ENCODE measurements around the gene EP400. TPM values are rescaled to one million over a fixed set of nuclear protein-coding genes. Genes with fewer than 3 reads are reported as not detected.

The EP400 gene
- total and polyA plus RNA-seq, 12 donors, result 6.6 to 20.5 (median 18.9) TPM

- ATAC-seq (no peak), DNase-seq (no peak)
- intact Hi-C loops (cut with DNase I), result no loop called here
- peaks cover 0 to 36% (median 8%) of the 10 kb centered on the region in 9 donors for H3K36me3 ChIP-seq
- H3K4me3 ChIP-seq, result no peak overlapping the region
- no peaks in the 10 kb centered on the region for H3K9me3 ChIP-seq
- no peak overlapping the region for H3K27ac ChIP-seq
- H3K27me3 ChIP-seq, result no peaks in the 10 kb centered on the region
- H3K4me1 ChIP-seq, result peaks cover 12 to 42% (median 25%) of the 10 kb centered on the region in 9 donors
- 86 to 87% methylated on average over 4 of the region's 4 CpGs for WGBS, 2 donors
- TF ChIP-seq, protein P1, sequence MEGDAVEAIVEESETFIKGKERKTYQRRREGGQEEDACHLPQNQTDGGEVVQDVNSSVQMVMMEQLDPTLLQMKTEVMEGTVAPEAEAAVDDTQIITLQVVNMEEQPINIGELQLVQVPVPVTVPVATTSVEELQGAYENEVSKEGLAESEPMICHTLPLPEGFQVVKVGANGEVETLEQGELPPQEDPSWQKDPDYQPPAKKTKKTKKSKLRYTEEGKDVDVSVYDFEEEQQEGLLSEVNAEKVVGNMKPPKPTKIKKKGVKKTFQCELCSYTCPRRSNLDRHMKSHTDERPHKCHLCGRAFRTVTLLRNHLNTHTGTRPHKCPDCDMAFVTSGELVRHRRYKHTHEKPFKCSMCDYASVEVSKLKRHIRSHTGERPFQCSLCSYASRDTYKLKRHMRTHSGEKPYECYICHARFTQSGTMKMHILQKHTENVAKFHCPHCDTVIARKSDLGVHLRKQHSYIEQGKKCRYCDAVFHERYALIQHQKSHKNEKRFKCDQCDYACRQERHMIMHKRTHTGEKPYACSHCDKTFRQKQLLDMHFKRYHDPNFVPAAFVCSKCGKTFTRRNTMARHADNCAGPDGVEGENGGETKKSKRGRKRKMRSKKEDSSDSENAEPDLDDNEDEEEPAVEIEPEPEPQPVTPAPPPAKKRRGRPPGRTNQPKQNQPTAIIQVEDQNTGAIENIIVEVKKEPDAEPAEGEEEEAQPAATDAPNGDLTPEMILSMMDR (IDR thresholded peaks at IDR 0.05), result no peak
Measured at GRCh38 chr12:131963381-131963780, 13.6 kb downstream of the EP400 start.

- Histone ChIP-seq H3K4me1 (peaks cover 0 to 25% (median 13%) of the 10 kb centered on the region in 9 donors), H3K36me3 (peaks cover 0 to 33% (median 8%) of the 10 kb centered on the region in 9 donors), H3K4me3 (no peak overlapping the region), H3K27ac (no peak overlapping the region), H3K27me3 (no peaks in the 10 kb centered on the region), H3K9me3 (no peaks in the 10 kb centered on the region)
- 68 to 69% methylated on average over 2 of the region's 2 CpGs for WGBS, 2 donors
- intact Hi-C loops (cut with DNase I), result no loop called here
- TF ChIP-seq, protein P1 (IDR thresholded peaks at IDR 0.05), result no peak
- no peak for DNase-seq
- ATAC-seq, result no peak
Measured at GRCh38 chr12:131965073-131965472, 15.3 kb downstream of the EP400 start.

DNA sequence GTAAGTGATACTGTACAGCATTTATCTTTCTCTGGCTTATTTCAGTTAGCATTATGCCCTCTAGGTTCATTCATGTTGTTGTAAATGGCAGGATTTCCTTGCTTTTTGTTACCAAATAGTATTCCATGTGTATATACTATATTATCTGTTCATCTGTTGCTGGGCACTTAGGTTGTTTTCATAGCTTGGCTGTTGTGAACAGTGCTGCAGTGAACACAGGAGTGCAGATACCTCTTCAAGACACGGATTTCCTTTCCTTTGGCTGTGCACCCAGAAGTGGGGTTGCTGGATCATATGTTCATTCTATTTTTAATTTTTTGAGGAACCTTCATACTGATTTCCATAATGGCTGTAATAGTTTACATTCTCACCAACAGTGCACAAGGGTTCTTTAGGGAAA is 21.5 kb downstream of the EP400 start:
- no peak overlapping the region for H3K27ac ChIP-seq
- 31 to 36% methylated on average over 1 of the region's 1 CpG for WGBS, 2 donors
- H3K27me3 ChIP-seq, result no peaks in the 10 kb centered on the region
- DNase-seq (no peak), ATAC-seq (no peak)
- no peaks in the 10 kb centered on the region for H3K9me3 ChIP-seq
- intact Hi-C loops (cut with DNase I), result no loop called here
- TF ChIP-seq, protein P1 (IDR thresholded peaks at IDR 0.05), result no peak
- H3K4me1 ChIP-seq, result peaks cover 0 to 17% (median 9%) of the 10 kb centered on the region in 9 donors
- no peak overlapping the region for H3K4me3 ChIP-seq
- peaks cover 0 to 9% (median 0%) of the 10 kb centered on the region in 9 donors for H3K36me3 ChIP-seq

- Histone ChIP-seq H3K9me3 (no peaks in the 10 kb centered on the region), H3K4me3 (no peak overlapping the region), H3K4me1 (peaks cover 0 to 12% (median 9%) of the 10 kb centered on the region in 9 donors), H3K27me3 (no peaks in the 10 kb centered on the region), H3K36me3 (peaks cover 0 to 19% (median 7%) of the 10 kb centered on the region in 9 donors), H3K27ac (no peak overlapping the region)
- WGBS, 2 donors, result 87 to 95% methylated on average over 8 of the region's 8 CpGs
- ATAC-seq, result no peak
- DNase-seq, result no peak
- intact Hi-C loops (cut with DNase I), result no loop called here
- TF ChIP-seq, protein P1 (IDR thresholded peaks at IDR 0.05), result no peak
Measured at GRCh38 chr12:131975228-131975627, 25.5 kb downstream of the EP400 start.

Measured in heart right ventricle (tissue), 16 donors.